ENCODE measurements around the gene CALCOCO2.

Gene CALCOCO2

DNA sequence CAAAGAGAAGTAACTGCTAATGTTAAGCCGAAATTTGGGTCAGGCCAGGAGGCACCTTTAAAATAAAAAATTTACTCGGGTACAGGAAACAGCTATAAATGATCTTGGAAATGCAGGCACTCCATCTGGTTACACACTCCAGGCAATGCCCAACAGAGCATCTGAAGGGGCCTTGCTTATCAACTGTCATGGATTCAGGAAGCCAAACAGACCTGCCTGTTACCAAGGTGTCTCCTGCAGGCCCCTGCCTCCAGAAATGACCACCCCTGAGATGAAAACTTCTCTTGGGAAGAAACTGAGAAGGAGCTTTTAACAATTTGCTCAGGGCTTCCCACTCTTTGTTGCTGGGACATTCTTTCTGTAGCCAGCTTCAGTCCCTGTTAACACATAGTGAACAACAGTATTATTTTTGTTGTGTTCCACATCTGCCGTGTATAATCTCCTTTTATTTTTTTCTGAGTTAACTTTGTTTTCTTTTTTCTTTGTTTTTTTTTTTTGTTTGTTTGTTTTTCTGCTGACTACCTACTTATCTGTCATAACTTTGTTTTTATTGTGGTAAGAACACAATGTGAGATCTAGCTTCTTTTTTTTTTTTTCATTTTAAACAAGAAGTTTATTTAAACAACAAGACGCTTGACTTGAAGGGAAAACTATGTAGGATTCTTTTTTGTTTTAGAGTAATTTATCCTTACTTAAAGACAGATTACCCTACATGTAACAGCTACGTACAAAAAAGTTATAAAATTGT, 43.0 kb downstream of the CALCOCO2 start:
- no peaks in the 10 kb centered on the region for H3F3A ChIP-seq (ENCODE audit: low read depth)
- no peaks in the 10 kb centered on the region for H3K27me3 ChIP-seq (ENCODE audit: insufficient read depth, low read length, poor library complexity, severe bottlenecking)
- H3K9me2 ChIP-seq (replicated peaks; ENCODE audit: low read depth, low read length): no peaks in the 10 kb centered on the region
- no peak overlapping the region for H3K4me2 ChIP-seq (ENCODE audit: low read depth, low read length, poor library complexity, severe bottlenecking)
- no peak overlapping the region for H3K9ac ChIP-seq (ENCODE audit: low read depth, low read length, poor library complexity, severe bottlenecking)
- H3K79me2 ChIP-seq (ENCODE audit: insufficient read depth, low read length): no peaks in the 10 kb centered on the region
- no peaks in the 10 kb centered on the region for H4K20me1 ChIP-seq (ENCODE audit: insufficient read depth, low read length, poor library complexity, severe bottlenecking)
- TF ChIP-seq, protein P1, sequence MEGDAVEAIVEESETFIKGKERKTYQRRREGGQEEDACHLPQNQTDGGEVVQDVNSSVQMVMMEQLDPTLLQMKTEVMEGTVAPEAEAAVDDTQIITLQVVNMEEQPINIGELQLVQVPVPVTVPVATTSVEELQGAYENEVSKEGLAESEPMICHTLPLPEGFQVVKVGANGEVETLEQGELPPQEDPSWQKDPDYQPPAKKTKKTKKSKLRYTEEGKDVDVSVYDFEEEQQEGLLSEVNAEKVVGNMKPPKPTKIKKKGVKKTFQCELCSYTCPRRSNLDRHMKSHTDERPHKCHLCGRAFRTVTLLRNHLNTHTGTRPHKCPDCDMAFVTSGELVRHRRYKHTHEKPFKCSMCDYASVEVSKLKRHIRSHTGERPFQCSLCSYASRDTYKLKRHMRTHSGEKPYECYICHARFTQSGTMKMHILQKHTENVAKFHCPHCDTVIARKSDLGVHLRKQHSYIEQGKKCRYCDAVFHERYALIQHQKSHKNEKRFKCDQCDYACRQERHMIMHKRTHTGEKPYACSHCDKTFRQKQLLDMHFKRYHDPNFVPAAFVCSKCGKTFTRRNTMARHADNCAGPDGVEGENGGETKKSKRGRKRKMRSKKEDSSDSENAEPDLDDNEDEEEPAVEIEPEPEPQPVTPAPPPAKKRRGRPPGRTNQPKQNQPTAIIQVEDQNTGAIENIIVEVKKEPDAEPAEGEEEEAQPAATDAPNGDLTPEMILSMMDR (conservative IDR thresholded peaks at IDR 0.05; ENCODE audit: low read length): no peak
- no peak for TF ChIP-seq EZH2phosphoT487 (IDR thresholded peaks at IDR 0.05; ENCODE audit: borderline replicate concordance)
- H3K36me3 ChIP-seq (ENCODE audit: insufficient read depth, low read length): no peaks in the 10 kb centered on the region
- H3K9me3 ChIP-seq (ENCODE audit: insufficient read depth, low read depth, low read length): no peaks in the 10 kb centered on the region
- H3K4me1 ChIP-seq (ENCODE audit: insufficient read depth, low read length, poor library complexity, severe bottlenecking): peaks cover 4% of the 10 kb centered on the region
- no peak overlapping the region for H2AFZ ChIP-seq (ENCODE audit: low read length)
- H3K4me3 ChIP-seq (ENCODE audit: low read length, poor library complexity, severe bottlenecking): no peak overlapping the region

DNA sequence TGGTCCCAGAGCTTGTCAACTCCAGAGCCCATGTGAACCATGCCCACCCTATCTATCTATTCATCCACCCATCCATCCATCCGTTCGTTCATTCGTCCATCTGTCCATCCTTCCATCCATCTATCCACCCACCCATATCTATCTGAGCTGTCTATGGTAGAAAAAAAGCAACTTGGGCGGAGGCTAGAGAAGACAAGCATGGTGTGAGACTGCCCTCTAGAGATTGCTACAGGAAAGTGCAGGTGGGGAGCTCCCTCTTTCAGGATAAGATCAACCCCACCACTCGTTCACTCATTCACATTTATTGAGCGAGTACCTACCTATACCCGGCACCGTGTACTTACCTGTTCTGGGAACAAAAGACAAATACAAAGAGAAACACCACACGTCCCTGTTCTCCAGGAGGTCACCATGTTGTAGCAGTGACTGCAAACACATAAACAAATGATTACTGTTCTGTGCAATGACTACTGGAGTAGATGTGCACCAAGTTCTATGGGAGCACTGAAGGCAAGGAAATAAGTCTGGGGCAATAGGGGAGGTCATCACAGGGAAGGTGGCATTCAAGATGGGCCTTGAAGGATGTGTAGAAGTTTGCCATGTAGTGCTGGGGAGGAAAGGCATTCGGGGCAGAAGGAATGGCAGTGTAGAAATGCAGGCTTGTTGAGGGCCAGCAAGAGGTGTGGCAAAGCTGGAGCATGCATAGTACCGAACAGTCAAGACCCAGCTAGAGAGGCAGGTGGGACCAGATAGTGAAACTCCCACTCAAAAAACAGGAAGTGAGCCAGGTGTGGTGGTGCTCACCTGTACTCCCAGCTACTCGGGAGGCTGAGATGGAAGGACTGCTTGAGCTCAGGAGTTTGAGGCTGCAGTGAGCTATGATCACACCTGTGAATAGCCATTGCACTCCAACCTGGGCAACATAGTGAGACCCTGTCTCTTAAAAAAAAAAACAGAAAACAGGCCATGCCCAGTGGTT, 48.4 kb downstream of the CALCOCO2 start:
- H3K9ac ChIP-seq (ENCODE audit: low read depth, low read length, poor library complexity, severe bottlenecking): no peak overlapping the region
- no peaks in the 10 kb centered on the region for H3F3A ChIP-seq (ENCODE audit: low read depth)
- H3K79me2 ChIP-seq (ENCODE audit: insufficient read depth, low read length): no peaks in the 10 kb centered on the region
- no peak overlapping the region for H3K4me2 ChIP-seq (ENCODE audit: low read depth, low read length, poor library complexity, severe bottlenecking)
- no peak for TF ChIP-seq EZH2phosphoT487 (IDR thresholded peaks at IDR 0.05; ENCODE audit: borderline replicate concordance)
- TF ChIP-seq, protein P1 (conservative IDR thresholded peaks at IDR 0.05; ENCODE audit: low read length): peak; percentile 99
- H4K20me1 ChIP-seq (ENCODE audit: insufficient read depth, low read length, poor library complexity, severe bottlenecking): no peaks in the 10 kb centered on the region
- H3K9me2 ChIP-seq (replicated peaks; ENCODE audit: low read depth, low read length): no peaks in the 10 kb centered on the region
- no peaks in the 10 kb centered on the region for H3K36me3 ChIP-seq (ENCODE audit: insufficient read depth, low read length)
- H3K4me3 ChIP-seq (ENCODE audit: low read length, poor library complexity, severe bottlenecking): no peak overlapping the region
- H3K4me1 ChIP-seq (ENCODE audit: insufficient read depth, low read length, poor library complexity, severe bottlenecking): peaks cover 4% of the 10 kb centered on the region
- H3K9me3 ChIP-seq (ENCODE audit: insufficient read depth, low read depth, low read length): no peaks in the 10 kb centered on the region
- H3K27me3 ChIP-seq (ENCODE audit: insufficient read depth, low read length, poor library complexity, severe bottlenecking): no peaks in the 10 kb centered on the region
- H2AFZ ChIP-seq (ENCODE audit: low read length): no peak overlapping the region

DNA sequence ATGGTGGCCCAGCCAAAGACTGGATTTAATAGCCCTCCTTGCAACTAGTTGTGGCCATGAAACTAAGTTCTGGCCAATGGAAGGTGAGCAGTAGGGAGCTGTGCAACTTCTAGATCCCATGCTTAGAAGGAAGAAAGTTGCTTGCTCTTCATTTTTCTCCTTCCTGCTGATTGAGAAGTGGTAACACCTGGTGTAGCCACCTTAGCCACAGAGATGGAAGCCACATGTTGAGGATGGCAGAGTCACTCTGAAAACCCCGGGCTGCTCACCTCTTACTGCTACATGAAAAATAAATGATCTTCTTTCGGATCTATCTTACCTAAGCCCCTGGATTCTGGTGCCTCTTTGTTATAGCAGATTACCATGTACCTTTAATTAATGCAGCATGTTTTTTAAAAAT, 51.4 kb downstream of the CALCOCO2 start:
- Histone ChIP-seq H3K4me2 (ENCODE audit: low read depth, low read length, poor library complexity, severe bottlenecking) (no peak overlapping the region), H3K4me3 (ENCODE audit: low read length, poor library complexity, severe bottlenecking) (no peak overlapping the region), H3K36me3 (ENCODE audit: insufficient read depth, low read length) (no peaks in the 10 kb centered on the region), H3K9ac (ENCODE audit: low read depth, low read length, poor library complexity, severe bottlenecking) (no peak overlapping the region), H3K9me2 (replicated peaks; ENCODE audit: low read depth, low read length) (no peaks in the 10 kb centered on the region), H3F3A (ENCODE audit: low read depth) (no peaks in the 10 kb centered on the region), H3K27me3 (ENCODE audit: insufficient read depth, low read length, poor library complexity, severe bottlenecking) (no peaks in the 10 kb centered on the region), H3K79me2 (ENCODE audit: insufficient read depth, low read length) (no peaks in the 10 kb centered on the region), H3K9me3 (ENCODE audit: insufficient read depth, low read depth, low read length) (no peaks in the 10 kb centered on the region), H2AFZ (ENCODE audit: low read length) (no peak overlapping the region), H4K20me1 (ENCODE audit: insufficient read depth, low read length, poor library complexity, severe bottlenecking) (no peaks in the 10 kb centered on the region), H3K4me1 (ENCODE audit: insufficient read depth, low read length, poor library complexity, severe bottlenecking) (peaks cover 4% of the 10 kb centered on the region)
- TF ChIP-seq EZH2phosphoT487 (IDR thresholded peaks at IDR 0.05; ENCODE audit: borderline replicate concordance): no peak
- TF ChIP-seq, protein P1 (conservative IDR thresholded peaks at IDR 0.05; ENCODE audit: low read length): no peak
